Neural cell (in vitro differentiated cells): ENCODE data around the gene HBZ.
"Not testable (repeated sequence)": the region's sequence is repeated elsewhere in the genome, so short reads cannot be mapped to it uniquely, and the experiment has no call there.

ENCODE experiments used
- EZH2 ChIP-seq: fragments of 200-600, 300-800 bp; shearing (Covaris generic), sonication (generic); IDR thresholded peaks from 2 replicates; pipeline ENCODE4 v1.6.1; 2014; ENCODE audit warnings: antibody characterized with exemption, low read length, borderline replicate concordance, mild to moderate bottlenecking; ENCODE audit not compliant: insufficient read depth, poor library complexity, severe bottlenecking
- RAD21 ChIP-seq: fragments of 450-650 bp; conservative IDR thresholded peaks from 2 replicates; pipeline ENCODE4 v1.6.1; 2014; ENCODE audit warnings: antibody characterized with exemption, mild to moderate bottlenecking, moderate library complexity
- TF ChIP-seq, protein P1 (sequence below): IDR thresholded peaks from 2 replicates; pipeline ENCODE4 v1.6.1; 2012; ENCODE audit warnings: borderline replicate concordance
- TF ChIP-seq, protein P2 (sequence below): fragments of 450-650 bp; IDR thresholded peaks from 2 replicates; pipeline ENCODE4 v1.5.1; 2014; ENCODE audit warnings: antibody characterized with exemption, mild to moderate bottlenecking, moderate library complexity; ENCODE audit not compliant: poor library complexity, severe bottlenecking

DNA sequence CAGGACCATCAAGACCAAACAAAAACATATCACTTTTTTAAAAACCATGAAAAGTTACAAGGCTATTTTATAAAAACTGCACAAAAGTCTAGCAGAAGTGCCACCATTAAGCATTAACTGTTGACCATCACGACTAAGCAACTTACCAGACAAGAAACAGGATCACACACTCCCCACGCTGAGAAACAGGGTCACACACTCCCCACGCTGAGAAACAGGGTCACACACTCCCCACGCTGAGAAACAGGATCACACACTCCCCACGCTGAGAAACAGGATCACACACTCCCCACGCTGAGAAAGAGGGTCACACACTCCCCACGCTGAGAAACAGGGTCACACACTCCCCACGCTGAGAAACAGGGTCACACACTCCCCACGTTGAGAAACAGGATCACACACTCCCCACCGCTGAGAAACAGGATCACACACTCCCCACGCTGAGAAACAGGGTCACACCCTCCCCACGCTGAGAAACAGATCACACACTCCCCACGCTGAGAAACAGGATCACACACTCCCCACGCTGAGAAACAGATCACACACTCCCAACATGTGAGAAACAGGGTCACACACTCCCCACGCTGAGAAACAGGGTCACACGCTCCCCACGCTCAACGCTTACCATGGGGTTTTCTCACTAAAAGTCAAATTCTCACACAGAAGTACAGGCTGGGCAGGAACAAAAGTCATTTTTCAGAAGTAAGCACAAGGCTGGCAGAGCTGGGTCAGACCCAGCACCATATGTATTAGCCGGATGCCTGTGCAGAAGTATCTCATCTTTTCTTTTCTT is 28.7 kb upstream of the HBZ start:
- TF ChIP-seq, protein P1, sequence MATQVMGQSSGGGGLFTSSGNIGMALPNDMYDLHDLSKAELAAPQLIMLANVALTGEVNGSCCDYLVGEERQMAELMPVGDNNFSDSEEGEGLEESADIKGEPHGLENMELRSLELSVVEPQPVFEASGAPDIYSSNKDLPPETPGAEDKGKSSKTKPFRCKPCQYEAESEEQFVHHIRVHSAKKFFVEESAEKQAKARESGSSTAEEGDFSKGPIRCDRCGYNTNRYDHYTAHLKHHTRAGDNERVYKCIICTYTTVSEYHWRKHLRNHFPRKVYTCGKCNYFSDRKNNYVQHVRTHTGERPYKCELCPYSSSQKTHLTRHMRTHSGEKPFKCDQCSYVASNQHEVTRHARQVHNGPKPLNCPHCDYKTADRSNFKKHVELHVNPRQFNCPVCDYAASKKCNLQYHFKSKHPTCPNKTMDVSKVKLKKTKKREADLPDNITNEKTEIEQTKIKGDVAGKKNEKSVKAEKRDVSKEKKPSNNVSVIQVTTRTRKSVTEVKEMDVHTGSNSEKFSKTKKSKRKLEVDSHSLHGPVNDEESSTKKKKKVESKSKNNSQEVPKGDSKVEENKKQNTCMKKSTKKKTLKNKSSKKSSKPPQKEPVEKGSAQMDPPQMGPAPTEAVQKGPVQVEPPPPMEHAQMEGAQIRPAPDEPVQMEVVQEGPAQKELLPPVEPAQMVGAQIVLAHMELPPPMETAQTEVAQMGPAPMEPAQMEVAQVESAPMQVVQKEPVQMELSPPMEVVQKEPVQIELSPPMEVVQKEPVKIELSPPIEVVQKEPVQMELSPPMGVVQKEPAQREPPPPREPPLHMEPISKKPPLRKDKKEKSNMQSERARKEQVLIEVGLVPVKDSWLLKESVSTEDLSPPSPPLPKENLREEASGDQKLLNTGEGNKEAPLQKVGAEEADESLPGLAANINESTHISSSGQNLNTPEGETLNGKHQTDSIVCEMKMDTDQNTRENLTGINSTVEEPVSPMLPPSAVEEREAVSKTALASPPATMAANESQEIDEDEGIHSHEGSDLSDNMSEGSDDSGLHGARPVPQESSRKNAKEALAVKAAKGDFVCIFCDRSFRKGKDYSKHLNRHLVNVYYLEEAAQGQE: not testable (repeated sequence)
- TF ChIP-seq, protein P2, sequence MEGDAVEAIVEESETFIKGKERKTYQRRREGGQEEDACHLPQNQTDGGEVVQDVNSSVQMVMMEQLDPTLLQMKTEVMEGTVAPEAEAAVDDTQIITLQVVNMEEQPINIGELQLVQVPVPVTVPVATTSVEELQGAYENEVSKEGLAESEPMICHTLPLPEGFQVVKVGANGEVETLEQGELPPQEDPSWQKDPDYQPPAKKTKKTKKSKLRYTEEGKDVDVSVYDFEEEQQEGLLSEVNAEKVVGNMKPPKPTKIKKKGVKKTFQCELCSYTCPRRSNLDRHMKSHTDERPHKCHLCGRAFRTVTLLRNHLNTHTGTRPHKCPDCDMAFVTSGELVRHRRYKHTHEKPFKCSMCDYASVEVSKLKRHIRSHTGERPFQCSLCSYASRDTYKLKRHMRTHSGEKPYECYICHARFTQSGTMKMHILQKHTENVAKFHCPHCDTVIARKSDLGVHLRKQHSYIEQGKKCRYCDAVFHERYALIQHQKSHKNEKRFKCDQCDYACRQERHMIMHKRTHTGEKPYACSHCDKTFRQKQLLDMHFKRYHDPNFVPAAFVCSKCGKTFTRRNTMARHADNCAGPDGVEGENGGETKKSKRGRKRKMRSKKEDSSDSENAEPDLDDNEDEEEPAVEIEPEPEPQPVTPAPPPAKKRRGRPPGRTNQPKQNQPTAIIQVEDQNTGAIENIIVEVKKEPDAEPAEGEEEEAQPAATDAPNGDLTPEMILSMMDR: not testable (repeated sequence)
- not testable (repeated sequence) for TF ChIP-seq EZH2, RAD21
